SU-DHL-6 (cell line): ENCODE data around the gene ZNHIT3.

Source experiments
- H2AFZ ChIP-seq: fragments of 200-600 bp; sonication (generic); 2 replicates; pipeline ENCODE4 v1.6.1; 2014; ENCODE audit warnings: low read depth, mild to moderate bottlenecking, moderate library complexity, mixed read lengths, antibody characterized with exemption, low read length; ENCODE audit not compliant: severe bottlenecking
- H3F3A ChIP-seq: fragments of 200-600 bp; shearing (Covaris generic); 2 replicates; pipeline ENCODE4 v1.6.0; 2016; ENCODE audit warnings: antibody characterized with exemption, mild to moderate bottlenecking; ENCODE audit not compliant: insufficient read depth
- H3K27ac ChIP-seq: fragments of 200-600 bp; sonication (generic); 2 replicates; pipeline ENCODE4 v1.5.1; 2016; ENCODE audit warnings: low read depth, mild to moderate bottlenecking, low read length, moderate library complexity, mixed read lengths
- H3K27me3 ChIP-seq: fragments of 200-600 bp; sonication (generic), shearing (Covaris generic); 2 replicates; pipeline ENCODE4 v1.6.0; 2014; ENCODE audit warnings: mild to moderate bottlenecking, low read length
- H3K36me3 ChIP-seq: fragments of 200-600 bp; sonication (generic); 2 replicates; pipeline ENCODE4 v1.6.1; 2014; ENCODE audit warnings: mild to moderate bottlenecking, low read length, mixed read lengths
- H3K4me2 ChIP-seq: fragments of 300-600, 200-600 bp; shearing (Covaris generic), sonication (generic); 2 replicates; pipeline ENCODE4 v1.6.0; 2014; ENCODE audit warnings: low read length, low read depth, mild to moderate bottlenecking; ENCODE audit not compliant: poor library complexity, severe bottlenecking
- H3K4me3 ChIP-seq: fragments of 200-600 bp; sonication (generic); 2 replicates; pipeline ENCODE4 v1.5.1; 2014; ENCODE audit warnings: antibody characterized with exemption, low read length, mild to moderate bottlenecking, mixed read lengths; ENCODE audit not compliant: insufficient read depth, poor library complexity, severe bottlenecking
- H3K79me2 ChIP-seq: fragments of 200-600 bp; sonication (generic); 2 replicates; pipeline ENCODE4 v1.6.1; 2014; ENCODE audit warnings: mild to moderate bottlenecking, low read length, moderate library complexity; ENCODE audit not compliant: insufficient read depth
- H3K9ac ChIP-seq: fragments of 200-600 bp; sonication (generic); 2 replicates; pipeline ENCODE4 v1.7.0; 2014; ENCODE audit warnings: mild to moderate bottlenecking, low read length
- H3K9me2 ChIP-seq: fragments of 200-600 bp; sonication (generic); replicated peaks from 2 replicates; pipeline ENCODE4 v1.6.1; 2014; ENCODE audit warnings: low read length; ENCODE audit not compliant: insufficient read depth
- H3K9me3 ChIP-seq: fragments of 200-600 bp; sonication (generic); 2 replicates; pipeline ENCODE4 v1.6.1; 2014; ENCODE audit warnings: low read length, mixed read lengths; ENCODE audit not compliant: insufficient read depth
- H4K20me1 ChIP-seq: fragments of 200-600 bp; sonication (generic); 2 replicates; pipeline ENCODE4 v1.6.1; 2014; ENCODE audit warnings: low read depth, mild to moderate bottlenecking, antibody characterized with exemption, low read length, moderate library complexity, mixed read lengths
- CTCF ChIP-seq: fragments of 200-600 bp; sonication (generic); IDR thresholded peaks from one replicate; pipeline ENCODE4 v1.5.1; 2017; ENCODE audit warnings: antibody characterized with exemption, mild to moderate bottlenecking, low read length, moderate library complexity; ENCODE audit not compliant: insufficient read depth, poor library complexity, severe bottlenecking
- EZH2phosphoT487 ChIP-seq: fragments of 200-600 bp; sonication (generic), shearing (Covaris generic); conservative IDR thresholded peaks from 2 replicates; pipeline ENCODE4 v1.6.1; 2018; ENCODE audit warnings: mild to moderate bottlenecking, antibody characterized with exemption, low read length, moderate library complexity, mixed read lengths

Gene ZNHIT3

GRCh38 chr17:36493956-36494355 is 7.5 kb downstream of the ZNHIT3 start:
- Histone ChIP-seq H3K4me2 (no peak overlapping the region), H2AFZ (no peak overlapping the region), H3K79me2 (peaks cover 37% of the 10 kb centered on the region), H3K9me3 (no peaks in the 10 kb centered on the region), H4K20me1 (no peaks in the 10 kb centered on the region; the same call in 1 of the 2 replicates), H3K36me3 (peaks cover 10% of the 10 kb centered on the region), H3K4me3 (no peak overlapping the region), H3K27ac (no peak overlapping the region), H3F3A (peaks cover 3% of the 10 kb centered on the region; the same call in 1 of the 2 replicates), H3K27me3 (no peaks in the 10 kb centered on the region), H3K9me2 (no peaks in the 10 kb centered on the region), H3K9ac (no peak overlapping the region)
- TF ChIP-seq EZH2phosphoT487 (no peak), CTCF (no peak)

- no peak overlapping the region for H3K4me2 ChIP-seq
- no peak overlapping the region for H2AFZ ChIP-seq
- no peak overlapping the region for H3K9ac ChIP-seq
- peaks cover 31% of the 10 kb centered on the region for H3K79me2 ChIP-seq
- H3K9me2 ChIP-seq, result no peaks in the 10 kb centered on the region
- H3K27me3 ChIP-seq, result no peaks in the 10 kb centered on the region
- H3K27ac ChIP-seq, result no peak overlapping the region
- TF ChIP-seq CTCF (no peak), EZH2phosphoT487 (no peak)
- H3K4me3 ChIP-seq, result no peak overlapping the region
- peaks cover 10% of the 10 kb centered on the region for H3K36me3 ChIP-seq
- H4K20me1 ChIP-seq, result no peaks in the 10 kb centered on the region; the same call in 1 of the 2 replicates
- H3K9me3 ChIP-seq, result no peaks in the 10 kb centered on the region
- H3F3A ChIP-seq, result peaks cover 3% of the 10 kb centered on the region; the same call in 1 of the 2 replicates
Observed at GRCh38 chr17:36494674-36495073, 8.2 kb downstream of the ZNHIT3 start.

- H3K27me3 ChIP-seq, result no peaks in the 10 kb centered on the region
- no peak overlapping the region for H3K27ac ChIP-seq
- TF ChIP-seq CTCF, result no peak
- no peak for TF ChIP-seq EZH2phosphoT487
- H3F3A ChIP-seq, result peaks cover 3% of the 10 kb centered on the region; the same call in 1 of the 2 replicates
- H3K4me2 ChIP-seq, result no peak overlapping the region
- H3K9me2 ChIP-seq, result no peaks in the 10 kb centered on the region
- no peak overlapping the region for H3K9ac ChIP-seq
- no peak overlapping the region for H3K4me3 ChIP-seq
- H3K79me2 ChIP-seq, result peaks cover 27% of the 10 kb centered on the region
- no peaks in the 10 kb centered on the region; the same call in 1 of the 2 replicates for H4K20me1 ChIP-seq
- peaks cover 10% of the 10 kb centered on the region for H3K36me3 ChIP-seq
- no peaks in the 10 kb centered on the region for H3K9me3 ChIP-seq
- no peak overlapping the region for H2AFZ ChIP-seq
Observed at GRCh38 chr17:36495076-36495578, 8.6 kb downstream of the ZNHIT3 start.
